Activated T-helper 1 cell treated with anti-CD3 and anti-CD28 coated beads, Interleukin-12 subunit alpha, Interleukin-12 subunit beta, Interleukin-2, Interleukin-4 antibody, amounts not matched to agents 30 ng/mL and 10 ng/mL and 1 ng/mL, durations not matched to agents 14 hours and 24 hours and 36 hours (primary cell): Measurements from ENCODE around the gene NT5E. TPM values are rescaled to one million over a fixed set of nuclear protein-coding genes. Genes with fewer than 3 reads are reported as not detected.

Experiments used
- total RNA-seq: library from RNA; stranded (reverse); gene quantifications from 2 replicates; pipeline ENCODE4 v1.2.3, GENCODE V29; 2022

NT5E gene
- total RNA-seq, 1 donor from 2014 or later = 15.2 TPM

Other genes with a start within 250 kb of the NT5E start
- 49.5 and 51.0 TPM in 2 replicates for gene SNX14, start 143.8 kb downstream of the NT5E start, total RNA-seq
- 207 and 217 TPM in 2 replicates for gene SYNCRIP, start 192.8 kb downstream of the NT5E start, total RNA-seq